Endothelial cell of umbilical vein (primary cell): ENCODE results near the gene SCYL2.

Source experiments
- EZH2 ChIP-seq: IDR thresholded peaks from 2 replicates; pipeline ENCODE4 v1.6.1; 2012; ENCODE audit warnings: borderline replicate concordance, low read depth, mild to moderate bottlenecking, moderate library complexity, low read length, inconsistent platforms; ENCODE audit not compliant: severe bottlenecking
- POLR2A ChIP-seq: IDR thresholded peaks from 2 replicates; pipeline ENCODE4 v1.6.1; 2012; ENCODE audit warnings: low read depth, mild to moderate bottlenecking, control low read depth, low read length
- POLR2AphosphoS5 ChIP-seq: IDR thresholded peaks from 2 replicates; pipeline ENCODE4 v1.6.1; 2012; ENCODE audit warnings: low read depth, mild to moderate bottlenecking, control low read depth, low read length, moderate library complexity; ENCODE audit not compliant: insufficient read depth
- TF ChIP-seq, protein P1 (sequence below), 2 donors: IDR thresholded peaks; 1 replicate in 1 of 2; 2 replicates in 1 of 2; pipeline ENCODE4 v1.5.1; 2011; ENCODE audit warnings: low read length in 2 of 2, mild to moderate bottlenecking in 2 of 2, moderate library complexity in 2 of 2, control low read depth in 1 of 2, inconsistent platforms in 1 of 2, low read depth in 1 of 2; ENCODE audit not compliant: insufficient read depth in 1 of 2; ENCODE audit errors: extremely low read depth in 1 of 2

DNA sequence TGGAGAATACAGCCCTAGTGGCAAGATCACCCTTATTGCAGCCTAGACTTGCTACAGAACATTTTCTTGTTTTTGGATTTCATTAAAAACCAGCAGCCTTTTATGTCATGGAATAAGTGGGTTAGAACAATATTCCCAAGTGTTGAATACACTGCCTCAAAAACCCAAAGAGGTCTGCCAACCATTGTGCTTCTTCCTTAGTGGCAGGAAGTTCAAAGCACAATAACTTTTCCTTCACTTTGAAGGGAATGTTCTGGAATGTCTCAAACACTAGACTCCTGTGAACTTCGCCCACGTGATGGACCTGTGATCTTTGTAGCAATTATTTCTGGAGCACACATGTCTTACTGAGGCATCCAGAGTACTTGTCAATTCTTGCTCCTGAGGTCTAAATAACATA, 98.4 kb downstream of the SCYL2 start:
- TF ChIP-seq POLR2A (no peak), POLR2AphosphoS5 (no peak), EZH2 (no peak)
- TF ChIP-seq, protein P1, sequence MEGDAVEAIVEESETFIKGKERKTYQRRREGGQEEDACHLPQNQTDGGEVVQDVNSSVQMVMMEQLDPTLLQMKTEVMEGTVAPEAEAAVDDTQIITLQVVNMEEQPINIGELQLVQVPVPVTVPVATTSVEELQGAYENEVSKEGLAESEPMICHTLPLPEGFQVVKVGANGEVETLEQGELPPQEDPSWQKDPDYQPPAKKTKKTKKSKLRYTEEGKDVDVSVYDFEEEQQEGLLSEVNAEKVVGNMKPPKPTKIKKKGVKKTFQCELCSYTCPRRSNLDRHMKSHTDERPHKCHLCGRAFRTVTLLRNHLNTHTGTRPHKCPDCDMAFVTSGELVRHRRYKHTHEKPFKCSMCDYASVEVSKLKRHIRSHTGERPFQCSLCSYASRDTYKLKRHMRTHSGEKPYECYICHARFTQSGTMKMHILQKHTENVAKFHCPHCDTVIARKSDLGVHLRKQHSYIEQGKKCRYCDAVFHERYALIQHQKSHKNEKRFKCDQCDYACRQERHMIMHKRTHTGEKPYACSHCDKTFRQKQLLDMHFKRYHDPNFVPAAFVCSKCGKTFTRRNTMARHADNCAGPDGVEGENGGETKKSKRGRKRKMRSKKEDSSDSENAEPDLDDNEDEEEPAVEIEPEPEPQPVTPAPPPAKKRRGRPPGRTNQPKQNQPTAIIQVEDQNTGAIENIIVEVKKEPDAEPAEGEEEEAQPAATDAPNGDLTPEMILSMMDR (IDR thresholded peaks at IDR 0.05; ENCODE audit: extremely low read depth in 1 of 2, insufficient read depth in 1 of 2, low read depth in 1 of 2, low read length in 2 of 2), result no peak
